Breast epithelium (tissue), 3 donors: ENCODE results near the gene MTUS2.

Experiments used
- CTCF ChIP-seq, 3 donors: fragments of 450-650 bp; IDR thresholded peaks; one replicate each; pipeline ENCODE4 v1.5.1; 2016 to 2017; ENCODE audit warnings: antibody characterized with exemption in 3 of 3, mild to moderate bottlenecking in 3 of 3, moderate library complexity in 3 of 3
- POLR2A ChIP-seq: fragments of 450-650 bp; IDR thresholded peaks from one replicate; pipeline ENCODE4 v1.6.1; 2016; ENCODE audit warnings: antibody characterized with exemption, mild to moderate bottlenecking, moderate library complexity
- POLR2AphosphoS5 ChIP-seq, 3 donors: sonication (generic); formaldehyde crosslinking; IDR thresholded peaks; one replicate each; pipeline ENCODE4 v1.6.1; 2017; ENCODE audit warnings: antibody characterized with exemption in 3 of 3

GRCh38 chr13:28877408-28877807, 57.3 kb downstream of the MTUS2 start:
- TF ChIP-seq CTCF (IDR thresholded peaks at IDR 0.05) (no peak), POLR2AphosphoS5 (IDR thresholded peaks at IDR 0.05) (no peak), POLR2A (no peak)
